CD4-positive, alpha-beta T cell (primary cell): ENCODE measurements around the gene PDX1. TPM values are rescaled to one million over a fixed set of nuclear protein-coding genes. Genes with fewer than 3 reads are reported as not detected.

Experiments
- ATAC-seq: fragments of 200-7000 bp; cut with Tn5 transposase; one replicate; pipeline ENCODE4 v1.10.0; 2022; ENCODE audit warnings: mild to moderate bottlenecking; ENCODE audit not compliant: poor library complexity
- CTCF ChIA-PET: fragments of 350-600 bp; sonication (Branson Sonifier 250); formaldehyde crosslinking; loops from one replicate; lab custom pipeline; 2021; ENCODE audit warnings: antibody characterized with exemption, inconsistent platforms; lab: Charles Lee
- POLR2A ChIA-PET: fragments of 350-600 bp; sonication (Branson Sonifier 250); formaldehyde crosslinking; loops from one replicate; lab custom pipeline; 2021; ENCODE audit warnings: antibody characterized with exemption, inconsistent platforms; lab: Charles Lee
- DNase-seq, 14 experiments: peaks; one replicate each; pipeline ENCODE4 v3.0.0-alpha.2; 2013 to 2020; ENCODE audit warnings: mixed read lengths in 2 of 14
- H3K27ac ChIP-seq, 2 donors: one replicate each; pipeline versions ENCODE4 v1.5.1 to v1.7.0; 2013; ENCODE audit warnings: low read length in 2 of 2, low read depth in 1 of 2, mild to moderate bottlenecking in 1 of 2
- H3K27me3 ChIP-seq, 2 experiments: 1 replicate in 1 of 2; 2 replicates in 1 of 2; pipeline versions ENCODE4 v1.6.1 to v1.7.0; 2013; ENCODE audit warnings: low read length in 2 of 2, control low read depth in 1 of 2, mild to moderate bottlenecking in 1 of 2, moderate library complexity in 1 of 2; ENCODE audit not compliant: insufficient read depth in 2 of 2, control insufficient read depth in 1 of 2
- H3K36me3 ChIP-seq: one replicate; pipeline ENCODE4 v1.6.1; 2013; ENCODE audit warnings: low read length, control low read depth; ENCODE audit not compliant: insufficient read depth
- H3K4me1 ChIP-seq: one replicate; pipeline ENCODE4 v1.6.1; 2013; ENCODE audit warnings: low read length, control low read depth; ENCODE audit not compliant: insufficient read depth
- H3K4me3 ChIP-seq: one replicate; pipeline ENCODE4 v1.5.1; 2013; ENCODE audit warnings: mild to moderate bottlenecking, low read length, moderate library complexity
- H3K9me3 ChIP-seq, 2 experiments: 1 replicate in 1 of 2; 2 replicates in 1 of 2; pipeline versions ENCODE4 v1.6.1 to v1.7.0; 2013; ENCODE audit warnings: low read length in 2 of 2, mild to moderate bottlenecking in 2 of 2, control low read depth in 1 of 2, moderate library complexity in 1 of 2; ENCODE audit not compliant: control insufficient read depth in 1 of 2, insufficient read depth in 1 of 2
- H3K27ac Mint-ChIP-seq: one replicate; pipeline ENCODE4 v1.8.0; 2020; ENCODE audit warnings: mixed read lengths
- H3K27me3 Mint-ChIP-seq: one replicate; pipeline ENCODE4 v1.8.0; 2021; ENCODE audit warnings: mixed read lengths
- H3K36me3 Mint-ChIP-seq: one replicate; pipeline ENCODE4 v1.8.0; 2021; ENCODE audit warnings: low read depth, mixed read lengths
- H3K4me1 Mint-ChIP-seq: one replicate; pipeline ENCODE4 v1.8.0; 2021; ENCODE audit warnings: low read depth, mixed read lengths
- H3K4me3 Mint-ChIP-seq: one replicate; pipeline ENCODE4 v1.8.0; 2020; ENCODE audit warnings: mild to moderate bottlenecking, mixed read lengths
- H3K9me3 Mint-ChIP-seq: one replicate; pipeline ENCODE4 v1.8.0; 2020; ENCODE audit warnings: mixed read lengths
- intact Hi-C, 2 experiments: fragments of 100-400 bp; cut with DNase I in 1 of 2; cut with micrococcal nuclease in 1 of 2; formaldehyde crosslinking; loops; one replicate each; pipeline versions ENCODE4 v1.15.1 to v1.9.0; 2023 to 2025; cut with DNase I, micrococcal nuclease
- total RNA-seq, 174 experiments: library from RNA in 2 of 174; stranded (reverse) in 2 of 174; gene quantifications; one replicate each; pipeline ENCODE4 v1.2.3 and lab custom pipeline; 2021 to 2026
- TF ChIP-seq, protein P1 (sequence below): fragments of 200-600 bp; IDR thresholded peaks from one replicate; pipeline ENCODE4 v1.8.0; 2022; ENCODE audit warnings: antibody characterized with exemption, mild to moderate bottlenecking

Gene PDX1
- total RNA-seq, 2 experiments from 2014 or later = not detected

DNA sequence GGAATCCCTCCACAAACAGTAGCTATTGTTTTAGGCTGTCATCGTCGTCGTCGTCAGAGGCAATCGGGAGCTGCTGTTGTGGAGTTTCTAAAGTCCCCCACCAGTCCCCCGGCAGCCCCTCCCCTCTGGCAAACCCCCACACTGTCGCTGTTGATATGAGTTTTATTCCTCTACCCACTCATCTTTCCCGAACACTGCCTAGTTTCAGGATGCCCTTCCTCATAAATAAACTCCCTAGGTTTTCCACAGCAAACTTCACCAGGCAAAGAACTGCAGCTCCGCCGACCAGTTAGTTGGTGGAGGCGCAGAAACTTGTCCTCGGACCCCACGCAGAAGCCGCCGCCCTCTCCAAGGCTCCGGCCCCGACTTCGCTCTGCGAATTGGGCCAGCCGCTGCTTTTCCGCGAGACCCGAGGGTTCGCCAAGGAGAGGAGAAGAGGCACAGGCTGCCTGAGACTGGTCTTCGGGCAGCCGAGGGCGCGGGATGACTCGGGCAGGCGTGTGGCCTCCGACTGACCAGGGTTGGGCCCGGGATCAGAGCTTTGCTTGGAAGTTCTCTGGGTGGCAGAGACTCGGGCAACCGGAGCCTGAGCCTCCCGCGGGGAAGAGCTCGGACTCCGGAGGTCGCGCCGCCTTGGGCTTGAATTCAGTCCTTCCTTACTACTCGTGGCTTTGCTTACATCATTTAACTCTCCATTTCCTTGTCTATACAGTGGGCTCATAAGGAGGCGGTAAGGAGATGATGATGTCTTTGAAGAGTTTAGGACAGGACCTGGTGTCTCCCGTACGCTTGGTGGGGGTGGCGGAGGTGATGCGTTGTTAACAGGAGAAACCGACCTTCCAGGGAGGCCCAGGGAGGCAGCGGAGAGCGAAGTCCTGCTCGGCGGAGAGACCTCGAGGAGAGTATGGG, 7.9 kb downstream of the PDX1 start:
- Mint-ChIP-seq H3K4me3 (no peak overlapping the region), H3K27me3 (peaks cover 91% of the 10 kb centered on the region), H3K27ac (no peak overlapping the region), H3K36me3 (no peaks in the 10 kb centered on the region), H3K4me1 (peaks cover 50% of the 10 kb centered on the region), H3K9me3 (no peaks in the 10 kb centered on the region)
- H3K27ac ChIP-seq = no peak overlapping the region
- ChIA-PET POLR2A (interaction anchor here (1.0 kb wide), 1 partner anchor 12 kb away, joined by 3 read pairs; no protein-coding TSS in a partner anchor), CTCF (no interaction called here)
- H3K27me3 ChIP-seq = peaks cover 68 to 90% of the 10 kb centered on the region in 2 experiments
- TF ChIP-seq, protein P1, sequence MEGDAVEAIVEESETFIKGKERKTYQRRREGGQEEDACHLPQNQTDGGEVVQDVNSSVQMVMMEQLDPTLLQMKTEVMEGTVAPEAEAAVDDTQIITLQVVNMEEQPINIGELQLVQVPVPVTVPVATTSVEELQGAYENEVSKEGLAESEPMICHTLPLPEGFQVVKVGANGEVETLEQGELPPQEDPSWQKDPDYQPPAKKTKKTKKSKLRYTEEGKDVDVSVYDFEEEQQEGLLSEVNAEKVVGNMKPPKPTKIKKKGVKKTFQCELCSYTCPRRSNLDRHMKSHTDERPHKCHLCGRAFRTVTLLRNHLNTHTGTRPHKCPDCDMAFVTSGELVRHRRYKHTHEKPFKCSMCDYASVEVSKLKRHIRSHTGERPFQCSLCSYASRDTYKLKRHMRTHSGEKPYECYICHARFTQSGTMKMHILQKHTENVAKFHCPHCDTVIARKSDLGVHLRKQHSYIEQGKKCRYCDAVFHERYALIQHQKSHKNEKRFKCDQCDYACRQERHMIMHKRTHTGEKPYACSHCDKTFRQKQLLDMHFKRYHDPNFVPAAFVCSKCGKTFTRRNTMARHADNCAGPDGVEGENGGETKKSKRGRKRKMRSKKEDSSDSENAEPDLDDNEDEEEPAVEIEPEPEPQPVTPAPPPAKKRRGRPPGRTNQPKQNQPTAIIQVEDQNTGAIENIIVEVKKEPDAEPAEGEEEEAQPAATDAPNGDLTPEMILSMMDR = no peak
- ATAC-seq (no peak), DNase-seq (no peak)
- intact Hi-C loops = no loop called here
- H3K4me1 ChIP-seq = peaks cover 14% of the 10 kb centered on the region
- H3K36me3 ChIP-seq = no peaks in the 10 kb centered on the region
- no peak overlapping the region for H3K4me3 ChIP-seq
- peaks cover 0 to 30% of the 10 kb centered on the region in 2 experiments for H3K9me3 ChIP-seq

DNA sequence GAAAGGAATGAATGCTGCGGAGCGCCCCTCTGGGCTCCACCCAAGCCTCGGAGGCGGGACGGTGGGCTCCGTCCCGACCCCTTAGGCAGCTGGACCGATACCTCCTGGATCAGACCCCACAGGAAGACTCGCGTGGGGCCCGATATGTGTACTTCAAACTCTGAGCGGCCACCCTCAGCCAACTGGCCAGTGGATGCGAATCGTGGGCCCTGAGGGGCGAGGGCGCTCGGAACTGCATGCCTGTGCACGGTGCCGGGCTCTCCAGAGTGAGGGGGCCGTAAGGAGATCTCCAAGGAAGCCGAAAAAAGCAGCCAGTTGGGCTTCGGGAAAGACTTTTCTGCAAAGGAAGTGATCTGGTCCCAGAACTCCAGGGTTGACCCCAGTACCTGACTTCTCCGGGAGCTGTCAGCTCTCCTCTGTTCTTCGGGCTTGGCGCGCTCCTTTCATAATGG, 8.6 kb downstream of the PDX1 start:
- Histone ChIP-seq H3K27ac (no peak overlapping the region), H3K36me3 (no peaks in the 10 kb centered on the region), H3K9me3 (peaks cover 0 to 29% of the 10 kb centered on the region in 2 experiments), H3K4me3 (no peak overlapping the region), H3K27me3 (peaks cover 61 to 85% of the 10 kb centered on the region in 2 experiments), H3K4me1 (peaks cover 14% of the 10 kb centered on the region)
- CTCF ChIA-PET = no interaction called here
- Mint-ChIP-seq H3K36me3 (no peaks in the 10 kb centered on the region), H3K9me3 (no peaks in the 10 kb centered on the region), H3K4me3 (no peak overlapping the region), H3K27me3 (peaks cover 89% of the 10 kb centered on the region), H3K27ac (no peak overlapping the region), H3K4me1 (peaks cover 48% of the 10 kb centered on the region)
- POLR2A ChIA-PET = interaction anchor here (1.0 kb wide), 1 partner anchor 13 kb away, joined by 3 read pairs; no protein-coding TSS in a partner anchor
- no peak for ATAC-seq
- DNase-seq = no peak
- intact Hi-C loops = no loop called here
- TF ChIP-seq, protein P1 = no peak

DNA sequence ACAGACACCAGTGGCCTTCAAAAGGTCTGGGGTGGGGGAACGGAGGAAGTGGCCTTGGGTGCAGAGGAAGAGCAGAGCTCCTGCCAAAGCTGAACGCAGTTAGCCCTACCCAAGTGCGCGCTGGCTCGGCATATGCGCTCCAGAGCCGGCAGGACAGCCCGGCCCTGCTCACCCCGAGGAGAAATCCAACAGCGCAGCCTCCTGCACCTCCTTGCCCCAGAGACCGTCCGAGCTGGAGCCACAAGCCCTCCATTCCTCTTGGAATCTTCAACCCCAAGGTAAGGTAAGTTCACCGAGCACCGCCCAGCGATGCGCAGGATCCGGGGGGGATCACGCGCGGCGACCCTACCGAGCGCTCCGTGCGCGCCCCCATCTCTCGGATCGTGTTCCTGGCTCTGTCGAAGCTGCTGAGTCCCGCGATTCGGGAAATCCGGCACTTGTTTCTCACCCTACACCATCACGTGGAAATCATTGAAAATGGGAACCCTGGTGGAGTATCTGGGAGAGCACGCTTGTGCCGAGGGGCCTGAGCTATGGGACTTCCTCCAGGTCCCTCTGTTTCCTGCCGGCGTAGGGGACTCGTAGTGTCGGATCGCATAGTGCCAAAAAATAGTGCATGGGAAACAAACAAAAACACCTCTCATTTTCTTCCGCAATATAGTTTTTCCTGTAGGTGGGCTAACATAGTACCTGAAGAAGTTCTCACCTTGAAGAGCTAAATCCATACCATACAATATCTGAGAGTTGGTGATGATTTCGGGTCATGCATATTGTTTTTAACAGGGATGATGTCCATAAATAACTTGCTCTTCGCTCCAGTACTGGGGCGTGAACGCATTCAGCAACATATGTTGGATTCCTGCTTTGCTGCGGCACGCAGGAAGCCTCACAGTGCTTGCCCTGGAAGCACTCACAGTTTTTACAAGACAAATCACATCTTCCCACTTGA, 9.3 kb downstream of the PDX1 start:
- Mint-ChIP-seq H3K27me3 (peaks cover 87% of the 10 kb centered on the region), H3K9me3 (no peaks in the 10 kb centered on the region), H3K4me1 (peaks cover 41% of the 10 kb centered on the region), H3K4me3 (no peak overlapping the region), H3K36me3 (no peaks in the 10 kb centered on the region), H3K27ac (no peak overlapping the region)
- no peak overlapping the region for H3K27ac ChIP-seq
- intact Hi-C loops = no loop called here
- no peak for ATAC-seq
- peaks cover 61 to 84% of the 10 kb centered on the region in 2 experiments for H3K27me3 ChIP-seq
- no peak for DNase-seq
- TF ChIP-seq, protein P1 = no peak
- H3K9me3 ChIP-seq = peaks cover 0 to 27% of the 10 kb centered on the region in 2 experiments
- H3K4me1 ChIP-seq = peaks cover 11% of the 10 kb centered on the region
- no peak overlapping the region for H3K4me3 ChIP-seq
- ChIA-PET CTCF (no interaction called here), POLR2A (interaction anchor here (1.0 kb wide), 1 partner anchor 14 kb away, joined by 3 read pairs; no protein-coding TSS in a partner anchor)
- no peaks in the 10 kb centered on the region for H3K36me3 ChIP-seq
